ENCODE data around the gene CFB.
"Not testable (repeated sequence)": the region's sequence is repeated elsewhere in the genome, so short reads cannot be mapped to it uniquely, and the experiment has no call there.

- TF ChIP-seq, protein P1, sequence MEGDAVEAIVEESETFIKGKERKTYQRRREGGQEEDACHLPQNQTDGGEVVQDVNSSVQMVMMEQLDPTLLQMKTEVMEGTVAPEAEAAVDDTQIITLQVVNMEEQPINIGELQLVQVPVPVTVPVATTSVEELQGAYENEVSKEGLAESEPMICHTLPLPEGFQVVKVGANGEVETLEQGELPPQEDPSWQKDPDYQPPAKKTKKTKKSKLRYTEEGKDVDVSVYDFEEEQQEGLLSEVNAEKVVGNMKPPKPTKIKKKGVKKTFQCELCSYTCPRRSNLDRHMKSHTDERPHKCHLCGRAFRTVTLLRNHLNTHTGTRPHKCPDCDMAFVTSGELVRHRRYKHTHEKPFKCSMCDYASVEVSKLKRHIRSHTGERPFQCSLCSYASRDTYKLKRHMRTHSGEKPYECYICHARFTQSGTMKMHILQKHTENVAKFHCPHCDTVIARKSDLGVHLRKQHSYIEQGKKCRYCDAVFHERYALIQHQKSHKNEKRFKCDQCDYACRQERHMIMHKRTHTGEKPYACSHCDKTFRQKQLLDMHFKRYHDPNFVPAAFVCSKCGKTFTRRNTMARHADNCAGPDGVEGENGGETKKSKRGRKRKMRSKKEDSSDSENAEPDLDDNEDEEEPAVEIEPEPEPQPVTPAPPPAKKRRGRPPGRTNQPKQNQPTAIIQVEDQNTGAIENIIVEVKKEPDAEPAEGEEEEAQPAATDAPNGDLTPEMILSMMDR (conservative IDR thresholded peaks at IDR 0.05 in 1 of 2, IDR thresholded peaks at IDR 0.05 in 1 of 2; ENCODE audit: extremely low read depth in 1 of 2, insufficient read depth in 1 of 2, low read depth in 1 of 2, low read length in 2 of 2) = not testable (repeated sequence)
- not testable (repeated sequence) for TF ChIP-seq EZH2 (IDR thresholded peaks at IDR 0.05; ENCODE audit: borderline replicate concordance, low read length)
Measured at GRCh38 chr6:31996385-31996784, 50.5 kb downstream of the CFB start.
